Measurements from ENCODE around the gene NAGPA. TPM values are rescaled to one million over a fixed set of nuclear protein-coding genes. Genes with fewer than 3 reads are reported as not detected.

The NAGPA gene
- polyA plus RNA-seq, 1 donor (not counting 4 experiments of a cell fraction or from before 2014, with no cell fraction given), result 5.0 TPM

DNA sequence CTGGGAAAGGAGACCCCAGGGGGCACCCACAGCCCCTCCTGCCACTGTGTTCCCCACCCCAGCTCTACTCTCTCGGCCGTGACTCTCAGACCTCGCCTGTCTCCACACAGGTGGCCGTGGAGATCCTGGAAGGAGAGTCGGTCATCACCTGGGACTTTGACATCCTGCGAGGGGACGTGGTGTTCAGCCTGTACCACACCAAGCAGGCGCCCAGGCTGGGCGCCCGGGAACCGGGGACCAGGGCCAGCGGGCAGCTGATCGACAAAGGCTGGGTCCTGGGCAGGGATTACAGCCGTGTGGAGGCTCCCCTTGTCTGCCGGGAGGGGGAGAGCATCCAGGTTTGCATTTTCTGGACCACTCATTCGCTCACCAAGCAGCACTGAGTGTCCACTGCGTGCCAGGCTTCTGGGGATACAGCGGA is 25.4 kb downstream of the NAGPA start:
- dilution Hi-C loops (cut with MboI; ENCODE audit: extremely low pct_ligation_motif_present, low sequenced_read_pairs), result no loop called here
- H3K9ac ChIP-seq (ENCODE audit: control insufficient read depth, extremely low read depth, insufficient read depth, low read length), result no peak overlapping the region
- FAIRE-seq, result no peak

DNA sequence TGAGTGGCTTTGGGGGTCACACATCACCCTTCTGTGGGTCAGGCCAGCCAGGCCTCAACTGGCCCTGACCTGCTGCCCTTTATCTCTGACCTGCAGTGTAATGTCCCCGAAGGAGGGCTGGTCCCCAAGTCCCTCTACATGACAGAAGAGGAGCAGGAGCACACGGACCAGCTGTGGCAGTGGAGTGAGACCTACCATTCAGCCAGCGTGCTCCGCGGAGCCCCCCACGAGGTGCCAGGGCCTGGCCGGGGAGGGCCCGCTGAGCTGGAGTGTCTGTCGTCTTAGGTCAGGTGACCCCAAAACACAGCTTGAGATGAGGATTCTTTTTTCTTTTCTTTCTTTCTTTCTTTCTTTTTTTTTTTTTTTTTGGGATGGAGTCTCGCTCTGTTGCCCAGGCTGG is 26.5 kb downstream of the NAGPA start:
- Histone ChIP-seq H3K9me3 (ENCODE audit: control insufficient read depth, low read depth, low read length) (no peaks in the 10 kb centered on the region), H3K9me1 (ENCODE audit: control insufficient read depth, extremely low read depth, insufficient read depth, low read length) (no peaks in the 10 kb centered on the region), H3K27me3 (ENCODE audit: control insufficient read depth, extremely low read depth, insufficient read depth, low read length) (no peaks in the 10 kb centered on the region), H3K4me3 (ENCODE audit: control insufficient read depth in 2 of 3, extremely low read depth in 1 of 3, insufficient read depth in 2 of 3, low read depth in 1 of 3, low read length in 3 of 3) (no peak overlapping the region), H4K20me1 (ENCODE audit: control insufficient read depth, extremely low read depth, insufficient read depth, low read length) (no peaks in the 10 kb centered on the region), H3K79me2 (ENCODE audit: control insufficient read depth, insufficient read depth, low read length) (no peaks in the 10 kb centered on the region), H3K9ac (ENCODE audit: control insufficient read depth, extremely low read depth, insufficient read depth, low read length) (no peak overlapping the region), H3K27ac (ENCODE audit: control insufficient read depth, insufficient read depth, low read length) (no peak overlapping the region), H3K4me1 (ENCODE audit: control insufficient read depth, extremely low read depth, insufficient read depth, low read length) (no peaks in the 10 kb centered on the region), H2AFZ (ENCODE audit: control insufficient read depth, low read length) (no peak overlapping the region), H3K4me2 (ENCODE audit: control insufficient read depth, extremely low read depth, insufficient read depth, low read depth, low read length) (no peak overlapping the region), H3K36me3 (ENCODE audit: control insufficient read depth in 2 of 2, extremely low read depth in 1 of 2, insufficient read depth in 2 of 2, low read length in 2 of 2) (no peaks in the 10 kb centered on the region)
- TF ChIP-seq, protein P1, sequence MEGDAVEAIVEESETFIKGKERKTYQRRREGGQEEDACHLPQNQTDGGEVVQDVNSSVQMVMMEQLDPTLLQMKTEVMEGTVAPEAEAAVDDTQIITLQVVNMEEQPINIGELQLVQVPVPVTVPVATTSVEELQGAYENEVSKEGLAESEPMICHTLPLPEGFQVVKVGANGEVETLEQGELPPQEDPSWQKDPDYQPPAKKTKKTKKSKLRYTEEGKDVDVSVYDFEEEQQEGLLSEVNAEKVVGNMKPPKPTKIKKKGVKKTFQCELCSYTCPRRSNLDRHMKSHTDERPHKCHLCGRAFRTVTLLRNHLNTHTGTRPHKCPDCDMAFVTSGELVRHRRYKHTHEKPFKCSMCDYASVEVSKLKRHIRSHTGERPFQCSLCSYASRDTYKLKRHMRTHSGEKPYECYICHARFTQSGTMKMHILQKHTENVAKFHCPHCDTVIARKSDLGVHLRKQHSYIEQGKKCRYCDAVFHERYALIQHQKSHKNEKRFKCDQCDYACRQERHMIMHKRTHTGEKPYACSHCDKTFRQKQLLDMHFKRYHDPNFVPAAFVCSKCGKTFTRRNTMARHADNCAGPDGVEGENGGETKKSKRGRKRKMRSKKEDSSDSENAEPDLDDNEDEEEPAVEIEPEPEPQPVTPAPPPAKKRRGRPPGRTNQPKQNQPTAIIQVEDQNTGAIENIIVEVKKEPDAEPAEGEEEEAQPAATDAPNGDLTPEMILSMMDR (optimal IDR thresholded peaks at IDR 0.05 in 1 of 3, IDR thresholded peaks at IDR 0.05 in 1 of 3, conservative IDR thresholded peaks at IDR 0.05 in 1 of 3; ENCODE audit: extremely low read depth in 1 of 3, insufficient read depth in 2 of 3, low read length in 3 of 3), result no peak
- TF ChIP-seq EZH2 (IDR thresholded peaks at IDR 0.05; ENCODE audit: low read length), result no peak
- dilution Hi-C loops (cut with MboI; ENCODE audit: extremely low pct_ligation_motif_present, low sequenced_read_pairs), result no loop called here
- no peak for DNase-seq (ENCODE audit: low read depth, low spot score)
- FAIRE-seq, result no peak

More for the DNA sequence above, 25.4 kb downstream of the NAGPA start:
- no peak for TF ChIP-seq EZH2 (IDR thresholded peaks at IDR 0.05; ENCODE audit: low read length)
- TF ChIP-seq, protein P1 (optimal IDR thresholded peaks at IDR 0.05 in 1 of 3, IDR thresholded peaks at IDR 0.05 in 1 of 3, conservative IDR thresholded peaks at IDR 0.05 in 1 of 3; ENCODE audit: extremely low read depth in 1 of 3, insufficient read depth in 2 of 3, low read length in 3 of 3), result no peak
- no peaks in the 10 kb centered on the region for H3K9me1 ChIP-seq (ENCODE audit: control insufficient read depth, extremely low read depth, insufficient read depth, low read length)
- no peak overlapping the region for H3K27ac ChIP-seq (ENCODE audit: control insufficient read depth, insufficient read depth, low read length)
- no peak overlapping the region for H3K4me2 ChIP-seq (ENCODE audit: control insufficient read depth, extremely low read depth, insufficient read depth, low read depth, low read length)
- DNase-seq (ENCODE audit: low read depth, low spot score), result no peak
- no peaks in the 10 kb centered on the region for H3K9me3 ChIP-seq (ENCODE audit: control insufficient read depth, low read depth, low read length)
- H3K4me1 ChIP-seq (ENCODE audit: control insufficient read depth, extremely low read depth, insufficient read depth, low read length), result no peaks in the 10 kb centered on the region
- H3K36me3 ChIP-seq (ENCODE audit: control insufficient read depth in 2 of 2, extremely low read depth in 1 of 2, insufficient read depth in 2 of 2, low read length in 2 of 2), result no peaks in the 10 kb centered on the region
- no peak overlapping the region for H2AFZ ChIP-seq (ENCODE audit: control insufficient read depth, low read length)
- no peak overlapping the region for H3K4me3 ChIP-seq (ENCODE audit: control insufficient read depth in 2 of 3, extremely low read depth in 1 of 3, insufficient read depth in 2 of 3, low read depth in 1 of 3, low read length in 3 of 3)
- no peaks in the 10 kb centered on the region for H3K27me3 ChIP-seq (ENCODE audit: control insufficient read depth, extremely low read depth, insufficient read depth, low read length)
- no peaks in the 10 kb centered on the region for H3K79me2 ChIP-seq (ENCODE audit: control insufficient read depth, insufficient read depth, low read length)
- no peaks in the 10 kb centered on the region for H4K20me1 ChIP-seq (ENCODE audit: control insufficient read depth, extremely low read depth, insufficient read depth, low read length)

Data from keratinocyte (primary cell).